IMR-90 (cell line): ENCODE data around the gene NKG7. TPM values are rescaled to one million over a fixed set of nuclear protein-coding genes. Genes with fewer than 3 reads are reported as not detected.
"Not testable (repeated sequence)": the region's sequence is repeated elsewhere in the genome, so short reads cannot be mapped to it uniquely, and the experiment has no call there.

Experiments
- ATAC-seq: fragments of 200-7000 bp; cut with Tn5 transposase; 2 replicates; pipeline ENCODE4 v1.9.1; 2020; ENCODE audit warnings: low read depth, mild to moderate bottlenecking, moderate library complexity
- BruUV-seq: library from RNA; stranded (reverse); fragments of 400-500 nt; replicated peaks from 2 replicates; lab custom pipeline; 2021; lab: Mats Ljungman, UMichigan
- CTCF ChIA-PET: fragments of 300-600 bp; formaldehyde crosslinking; extraction: SDS; loops from one replicate; lab custom pipeline; 2021; ENCODE audit warnings: antibody characterized with exemption; lab: Yijun Ruan, JAX
- POLR2A ChIA-PET: fragments of 300-600 bp; sonication (Branson Sonifier 250); formaldehyde crosslinking; loops from one replicate; lab custom pipeline; 2022; ENCODE audit warnings: antibody characterized with exemption; ENCODE audit not compliant: unreplicated experiment; lab: Charles Lee
- DNase-seq: peaks from one replicate; pipeline ENCODE4 v3.0.0; 2013
- H2AFZ ChIP-seq: replicated peaks from 2 replicates; pipeline ENCODE3; 2013; ENCODE audit warnings: low read length, mild to moderate bottlenecking; ENCODE audit not compliant: poor library complexity
- H2AK5ac ChIP-seq: 2 replicates; pipeline ENCODE4 v1.6.1; 2013; ENCODE audit warnings: low read depth, low read length, inconsistent platforms
- H2AK9ac ChIP-seq: replicated peaks from 2 replicates; pipeline ENCODE3; 2013; ENCODE audit warnings: mild to moderate bottlenecking, low read depth, low read length, moderate library complexity; ENCODE audit not compliant: poor library complexity
- H2BK120ac ChIP-seq: 2 replicates; pipeline ENCODE4 v1.6.1; 2013; ENCODE audit warnings: low read depth, low read length, inconsistent platforms
- H2BK15ac ChIP-seq: 3 replicates; pipeline ENCODE4 v1.6.1; 2013; ENCODE audit warnings: low read depth, low read length, inconsistent platforms
- H2BK20ac ChIP-seq: 2 replicates; pipeline ENCODE4 v1.6.1; 2013; ENCODE audit warnings: low read depth, mild to moderate bottlenecking, inconsistent platforms, low read length, moderate library complexity
- H2BK5ac ChIP-seq: 2 replicates; pipeline ENCODE4 v1.6.1; 2013; ENCODE audit warnings: mild to moderate bottlenecking, low read depth, low read length, inconsistent platforms; ENCODE audit not compliant: poor library complexity, severe bottlenecking
- H3K14ac ChIP-seq: replicated peaks from 2 replicates; pipeline ENCODE4 v1.6.1; 2013; ENCODE audit warnings: low read depth, low read length, inconsistent platforms
- H3K18ac ChIP-seq: 2 replicates; pipeline ENCODE4 v1.6.1; 2013; ENCODE audit warnings: low read depth, low read length, control low read depth
- H3K23ac ChIP-seq: 2 replicates; pipeline ENCODE4 v1.6.1; 2013; ENCODE audit warnings: low read depth, low read length, inconsistent platforms
- H3K27ac ChIP-seq: 2 replicates; pipeline ENCODE4 v1.5.1; 2013; ENCODE audit warnings: mild to moderate bottlenecking, control low read depth, low read length; ENCODE audit not compliant: insufficient read depth
- H3K27me3 ChIP-seq: 2 replicates; pipeline ENCODE4 v1.6.1; 2013; ENCODE audit warnings: low read length; ENCODE audit not compliant: control insufficient read depth, insufficient read depth
- H3K36me3 ChIP-seq: 2 replicates; pipeline ENCODE4 v1.6.1; 2013; ENCODE audit warnings: low read length, mixed read lengths; ENCODE audit not compliant: control insufficient read depth, insufficient read depth
- H3K4ac ChIP-seq: 2 replicates; pipeline ENCODE4 v1.6.1; 2013; ENCODE audit warnings: low read depth, low read length, inconsistent platforms
- H3K4me1 ChIP-seq: 2 replicates; pipeline ENCODE4 v1.6.1; 2013; ENCODE audit warnings: low read length, mixed read lengths; ENCODE audit not compliant: control insufficient read depth, insufficient read depth
- H3K4me2 ChIP-seq: 2 replicates; pipeline ENCODE4 v1.6.1; 2013; ENCODE audit warnings: low read depth, mild to moderate bottlenecking, control low read depth, low read length, moderate library complexity
- H3K4me3 ChIP-seq: 2 replicates; pipeline ENCODE4 v1.5.1; 2013; ENCODE audit warnings: low read depth, mild to moderate bottlenecking, control low read depth, low read length, moderate library complexity; ENCODE audit not compliant: insufficient read depth
- H3K56ac ChIP-seq: 2 replicates; pipeline ENCODE4 v1.6.1; 2013; ENCODE audit warnings: low read length, inconsistent platforms; ENCODE audit not compliant: insufficient read depth; ENCODE audit errors: extremely low read depth
- H3K79me1 ChIP-seq, 2 experiments: 2 replicates each; pipeline ENCODE4 v1.6.1; 2013; ENCODE audit warnings: low read length in 2 of 2, inconsistent platforms in 1 of 2, low read depth in 1 of 2
- H3K9ac ChIP-seq: 2 replicates; pipeline ENCODE4 v1.6.1; 2013; ENCODE audit warnings: low read depth, low read length, control low read depth
- H3K9me1 ChIP-seq: 2 replicates; pipeline ENCODE4 v1.6.1; 2013; ENCODE audit warnings: low read length, inconsistent platforms; ENCODE audit not compliant: insufficient read depth
- H3K9me3 ChIP-seq: 2 replicates; pipeline ENCODE4 v1.6.1; 2013; ENCODE audit warnings: low read length; ENCODE audit not compliant: control insufficient read depth, insufficient read depth
- H4K20me1 ChIP-seq: 2 replicates; pipeline ENCODE4 v1.6.1; 2013; ENCODE audit warnings: low read length, inconsistent platforms; ENCODE audit not compliant: insufficient read depth
- H4K5ac ChIP-seq: 2 replicates; pipeline ENCODE4 v1.6.1; 2013; ENCODE audit warnings: mild to moderate bottlenecking, low read depth, low read length, control low read depth
- H4K8ac ChIP-seq, 2 experiments: 2 replicates each; pipeline ENCODE4 v1.6.1; 2013; ENCODE audit warnings: low read depth in 2 of 2, low read length in 2 of 2, control low read depth in 1 of 2, inconsistent platforms in 1 of 2
- H4K91ac ChIP-seq: 2 replicates; pipeline ENCODE4 v1.6.1; 2013; ENCODE audit warnings: low read depth, low read length, inconsistent platforms; ENCODE audit not compliant: insufficient read depth
- WGBS, 2 experiments: methylation state at CpG; one replicate each; pipeline versions ENCODE4 v1.1.5 to v1.1.7; 2013; ENCODE audit warnings: missing lambda C conversion rate in 2 of 2; ENCODE audit not compliant: insufficient read length in 1 of 2; ENCODE audit errors: extremely low coverage in 2 of 2; 5-methylcytosine and 5-hydroxymethylcytosine counted together
- dilution Hi-C: fragments of 300-500 bp; cut with HindIII; formaldehyde crosslinking; loops from one replicate; pipeline ENCODE4 v1.14.3; 2018; ENCODE audit warnings: low sequenced_read_pairs; ENCODE audit not compliant: unreplicated experiment
- in situ Hi-C: fragments of 300-500 bp; cut with MboI; formaldehyde crosslinking; loops from 3 replicates; pipeline ENCODE4 v1.14.3; 2019; ENCODE audit warnings: low sequenced_read_pairs, inconsistent platforms, mixed read lengths
- intact Hi-C: fragments of 100-400 bp; cut with micrococcal nuclease; formaldehyde crosslinking; loops from 2 replicates; pipeline ENCODE4 v1.10.0; 2022
- polyA plus RNA-seq, 3 experiments: library from polyadenylated mRNA; depleted of rRNA; stranded (reverse); fragments of >200 nt; gene quantifications; 2 replicates each; pipeline ENCODE4 v1.2.3, GENCODE V29; 2012; ENCODE audit warnings: low replicate concordance in 1 of 3
- total RNA-seq: library from RNA; depleted of rRNA; stranded (reverse); fragments of >200 nt; gene quantifications from 2 replicates; pipeline ENCODE4 v1.2.3, GENCODE V29; 2012

The NKG7 gene
- total and polyA plus RNA-seq, 2 of the 4 experiments (the other 2 are of a cell fraction): not detected

DNA sequence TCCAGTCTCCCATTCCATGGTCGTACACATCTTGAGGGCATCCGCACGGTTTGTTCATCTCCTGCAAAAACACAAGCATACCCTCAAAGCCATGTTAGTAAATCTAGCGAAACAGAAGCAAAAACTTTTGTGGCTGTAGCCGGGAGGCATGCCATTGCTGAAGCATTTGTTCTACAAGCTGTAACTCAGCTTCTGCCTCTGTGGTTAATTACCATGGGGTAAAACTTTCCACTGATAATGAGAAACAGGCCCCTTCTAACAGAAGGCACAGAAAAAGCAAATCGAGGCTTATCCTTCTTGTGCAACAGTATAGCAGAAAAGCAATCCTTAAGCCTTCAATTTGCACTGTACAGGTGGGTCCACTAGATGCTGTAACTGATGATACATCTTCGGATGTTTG, 27.5 kb upstream of the NKG7 start:
- H3K27ac ChIP-seq, H4K8ac ChIP-seq, H3K27me3 ChIP-seq, ATAC-seq, in situ Hi-C loops, H2BK20ac ChIP-seq, H3K9me1 ChIP-seq, H2BK120ac ChIP-seq, H3K23ac ChIP-seq, H2BK15ac ChIP-seq, H3K14ac ChIP-seq, H2AK5ac ChIP-seq, H3K4ac ChIP-seq, H3K4me2 ChIP-seq, CTCF ChIA-PET, H3K36me3 ChIP-seq, H4K20me1 ChIP-seq, H4K91ac ChIP-seq, BruUV-seq, POLR2A ChIA-PET, H3K4me3 ChIP-seq, H3K9me3 ChIP-seq, H3K79me1 ChIP-seq, dilution Hi-C loops, H2BK5ac ChIP-seq, intact Hi-C loops, H2AK9ac ChIP-seq, H4K5ac ChIP-seq, H3K9ac ChIP-seq, H2AFZ ChIP-seq, H3K56ac ChIP-seq, DNase-seq, H3K18ac ChIP-seq, H3K4me1 ChIP-seq: not testable (repeated sequence)
- WGBS, 2 experiments: 75% methylated on average over 2 of the region's 7 CpGs; no CpG with 5 or more reads in 1 of the 2 experiments
